Stimulated activated CD4-positive, alpha-beta T cell treated with anti-CD3 and anti-CD28 coated beads, Interleukin-2, amount 100 ng/mL, for 48 hours (primary cell): ENCODE results near the gene GZF1.
A peak's percentile ranks its signal among the peaks of the same experiment; 100 is the strongest.

ENCODE experiments used
- DNase-seq, 2 donors: peaks; one replicate each; pipeline ENCODE4 v3.0.0-alpha.2; 2020

The GZF1 gene

DNA sequence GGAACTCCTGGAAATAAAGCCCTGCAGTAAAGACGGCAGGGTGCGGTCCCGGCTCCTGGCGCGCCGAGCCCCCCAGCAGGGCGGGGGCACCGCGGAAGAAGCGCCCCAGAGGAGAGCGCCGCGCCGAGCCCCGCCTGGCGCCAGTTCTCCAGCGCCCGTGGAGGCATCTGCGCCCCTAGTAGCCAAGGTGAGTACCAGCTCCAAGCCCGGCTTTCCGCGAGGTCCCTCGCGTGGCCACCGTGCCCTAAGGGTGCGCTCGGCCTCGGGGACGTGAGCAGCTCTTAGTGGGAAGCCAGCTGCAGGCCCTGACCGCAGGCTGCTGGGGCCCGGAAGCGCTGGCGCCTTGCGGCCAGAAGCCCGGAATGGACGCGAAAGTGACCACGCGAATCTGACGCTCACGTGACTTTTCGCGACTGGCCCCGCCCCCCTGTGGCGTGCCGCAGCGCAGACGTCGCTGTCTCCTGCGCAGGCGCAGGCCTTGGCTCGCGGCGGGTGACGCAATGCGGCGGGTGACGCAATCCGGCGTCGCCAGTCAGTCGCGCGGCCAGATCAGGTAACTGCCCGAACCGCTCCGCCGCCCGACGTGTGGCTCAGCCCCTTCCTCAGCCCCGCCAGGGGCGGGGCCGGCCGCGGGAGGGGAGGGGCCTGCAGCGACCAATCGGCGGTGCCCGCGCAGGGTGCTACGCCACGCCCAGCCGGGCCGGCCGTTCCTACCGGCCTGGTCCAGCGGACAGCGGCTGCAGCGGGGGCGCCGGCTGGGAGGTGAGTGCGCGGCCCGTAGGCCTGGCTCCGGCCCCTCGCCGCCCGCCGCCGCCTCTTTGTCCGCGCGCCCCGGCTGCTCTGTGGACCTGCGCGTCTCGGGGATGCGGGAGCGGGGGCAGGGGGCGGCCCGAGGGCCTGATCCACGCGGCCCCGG is at the start of gene GZF1:
TSS of gene GZF1 (plus strand) at position 707 of the 916 bp plus-strand sequence. CDS start 2,202 bp downstream, outside the sequence.
- peak; percentile 98 to 99 for DNase-seq

DNA sequence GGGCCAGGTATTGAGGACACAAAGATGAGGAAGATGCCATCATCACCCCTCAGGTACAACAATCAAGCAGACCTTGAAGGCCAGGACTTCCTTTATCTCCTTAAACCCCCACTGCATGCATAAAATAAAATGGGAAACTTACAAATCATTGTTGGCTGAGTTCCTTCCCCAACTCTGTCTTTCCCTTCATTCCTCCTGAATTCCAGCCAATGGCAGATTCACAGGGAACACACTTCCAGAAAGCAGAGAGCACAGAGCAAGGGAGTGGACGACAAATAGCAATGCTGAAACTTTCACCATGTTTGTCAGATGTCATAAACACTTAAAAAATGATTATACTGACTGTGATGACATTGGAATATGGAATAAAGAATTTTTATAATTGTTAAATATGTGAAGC is 48.7 kb upstream of the GZF1 start:
- no peak for DNase-seq

DNA sequence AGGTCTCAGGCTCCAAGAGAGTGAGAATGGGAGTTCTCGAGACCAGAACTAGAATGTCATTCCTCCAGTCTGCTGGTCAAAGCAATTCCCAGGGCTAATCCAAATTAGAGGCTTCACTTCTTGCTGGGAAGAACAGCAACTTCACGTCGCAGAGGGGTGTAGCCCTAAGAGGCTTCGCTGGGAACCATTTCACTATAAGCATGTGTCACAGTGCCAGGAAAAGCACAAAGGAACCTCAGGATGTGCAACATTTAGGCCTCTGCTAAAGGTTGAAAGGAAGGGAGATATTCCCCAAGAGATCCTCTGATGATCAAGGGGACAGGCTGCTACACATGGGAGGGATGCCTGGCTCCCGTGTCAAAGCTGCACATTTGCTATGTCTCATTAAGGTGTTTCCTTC is 47.3 kb upstream of the GZF1 start:
- DNase-seq = no peak

DNA sequence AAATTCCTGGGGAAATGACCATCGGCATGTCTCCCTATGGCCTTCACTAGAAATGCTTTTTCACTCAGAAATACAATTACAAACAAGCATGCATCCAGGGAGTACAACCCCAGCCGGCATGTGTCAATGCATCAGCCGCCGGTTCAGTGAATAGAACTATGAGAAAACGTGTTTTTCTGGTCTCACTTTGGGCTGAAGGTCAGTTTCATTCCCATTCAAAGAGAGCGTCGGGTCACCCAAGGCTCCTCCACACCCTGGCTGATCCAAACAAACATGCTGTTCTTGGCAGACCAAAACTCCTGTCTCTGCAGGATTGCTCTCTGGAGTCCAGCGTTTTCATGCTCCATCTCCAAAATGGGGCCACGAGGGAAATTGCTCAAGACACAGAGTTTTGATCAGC is 46.9 kb upstream of the GZF1 start:
- no peak for DNase-seq

DNA sequence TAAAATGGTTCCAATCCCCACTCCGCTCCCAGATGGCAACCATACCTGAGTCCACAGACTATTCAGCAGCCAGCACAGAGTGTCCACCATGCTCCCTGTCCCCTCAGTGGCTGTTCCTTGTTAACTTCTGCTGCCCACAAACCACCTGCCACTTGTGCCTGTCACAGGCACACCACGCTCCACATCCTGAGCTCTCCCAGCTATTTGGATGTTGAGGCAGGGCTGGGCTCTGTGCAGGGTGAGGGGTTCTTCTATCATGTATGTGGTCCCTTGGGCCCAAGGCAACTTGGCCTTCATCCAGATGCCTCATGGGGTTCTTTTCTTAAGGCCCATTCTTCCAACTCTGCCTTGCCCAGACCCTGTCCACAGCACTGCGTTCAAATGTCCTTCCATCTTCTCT is 45.4 kb upstream of the GZF1 start:
- DNase-seq = no peak

DNA sequence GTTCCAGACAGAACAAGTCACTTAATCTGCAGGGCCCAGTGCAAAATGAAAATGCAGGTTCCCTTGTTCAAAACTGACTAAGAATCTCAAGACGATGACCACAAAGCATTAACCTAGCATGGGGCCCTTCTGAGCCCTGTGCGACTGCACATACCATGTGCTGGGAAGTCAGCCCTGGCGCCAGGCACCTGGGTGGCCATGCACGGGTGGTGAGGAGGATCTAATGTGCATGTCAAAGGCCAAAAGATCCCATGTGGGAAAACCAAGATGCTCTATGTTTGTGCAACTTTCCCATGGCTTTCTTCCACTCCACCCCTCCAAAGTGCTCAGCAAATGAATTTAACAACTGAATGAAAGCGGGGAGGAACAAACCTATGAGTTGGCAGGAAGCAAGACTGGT is 44.9 kb upstream of the GZF1 start:
- no peak for DNase-seq

DNA sequence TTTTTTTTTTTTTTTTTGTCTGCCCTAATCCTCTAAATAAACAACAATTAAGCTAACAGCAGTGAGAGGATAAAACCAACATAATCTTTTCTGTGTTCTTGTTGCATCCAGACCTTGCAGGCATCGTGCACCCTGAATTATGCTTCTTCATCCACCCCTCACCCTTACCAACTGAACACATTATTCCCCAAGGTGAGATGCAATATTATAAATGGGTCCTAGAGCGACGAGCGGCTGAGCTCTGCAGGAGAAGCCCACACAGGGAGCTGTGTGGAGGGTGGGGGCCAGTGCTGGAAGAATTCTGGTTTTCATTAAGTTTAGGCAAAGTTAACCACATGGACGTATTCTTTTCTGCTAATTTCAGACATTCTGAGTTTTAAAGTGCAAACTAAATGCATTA is 43.6 kb upstream of the GZF1 start:
- DNase-seq = no peak

DNA sequence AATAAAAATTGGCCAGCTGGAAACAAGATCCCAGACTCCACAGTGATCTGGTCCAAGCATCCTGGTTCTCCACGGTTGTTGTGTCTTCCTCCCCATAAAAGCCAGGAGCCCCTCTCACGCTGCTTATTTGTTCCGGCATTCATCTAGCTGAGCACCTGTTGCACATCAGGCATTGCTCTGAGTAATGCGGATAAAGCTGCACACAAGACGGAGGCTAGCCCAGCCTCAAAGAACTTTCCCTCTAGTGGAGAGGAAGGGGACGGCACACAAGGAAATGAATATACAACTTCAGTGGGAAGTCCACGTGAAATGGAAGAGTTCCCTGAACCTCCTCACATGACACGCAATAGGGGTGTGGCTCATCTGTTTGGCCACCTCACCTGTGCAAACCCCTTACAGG is 41.7 kb upstream of the GZF1 start:
- no peak for DNase-seq

DNA sequence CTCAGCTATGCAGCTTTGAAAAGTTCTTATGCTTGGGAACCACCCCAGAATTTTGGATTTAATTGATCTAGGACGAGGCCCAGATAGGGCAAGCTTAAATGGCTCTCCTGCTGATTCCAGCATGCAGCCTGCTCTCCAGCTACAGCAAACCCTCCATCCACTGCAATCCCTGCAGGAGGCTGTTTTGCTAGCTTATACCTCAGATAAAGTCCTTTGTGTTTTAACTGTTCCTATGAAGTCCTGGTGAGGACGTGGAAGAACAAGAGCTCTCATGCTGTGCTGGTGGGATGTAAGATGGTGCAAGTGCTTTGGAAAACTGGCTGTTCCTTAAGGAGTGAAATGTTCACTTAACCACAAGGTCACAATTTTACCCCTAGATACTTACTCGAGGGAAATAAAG is 36.9 kb upstream of the GZF1 start:
- no peak for DNase-seq

DNA sequence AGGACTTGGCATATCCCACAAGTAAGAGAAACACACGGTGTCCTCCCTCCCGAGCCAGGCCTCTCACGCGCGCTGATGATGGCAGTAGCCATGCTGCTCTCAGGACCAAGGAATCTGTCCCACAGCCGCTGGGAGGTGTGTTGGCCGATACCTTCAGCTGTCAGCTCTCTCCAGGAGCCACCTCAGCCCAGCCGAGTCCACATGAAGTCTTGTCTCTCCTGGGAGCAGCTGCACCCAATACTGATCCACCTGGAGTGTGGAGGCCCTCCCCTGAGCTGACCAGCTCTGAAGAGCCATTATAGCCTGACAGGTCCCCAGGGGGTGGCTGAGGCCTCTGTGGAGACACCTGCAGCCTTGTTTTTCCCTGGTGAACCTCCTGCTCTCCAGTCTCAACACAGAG is 35.2 kb upstream of the GZF1 start:
- DNase-seq = no peak

DNA sequence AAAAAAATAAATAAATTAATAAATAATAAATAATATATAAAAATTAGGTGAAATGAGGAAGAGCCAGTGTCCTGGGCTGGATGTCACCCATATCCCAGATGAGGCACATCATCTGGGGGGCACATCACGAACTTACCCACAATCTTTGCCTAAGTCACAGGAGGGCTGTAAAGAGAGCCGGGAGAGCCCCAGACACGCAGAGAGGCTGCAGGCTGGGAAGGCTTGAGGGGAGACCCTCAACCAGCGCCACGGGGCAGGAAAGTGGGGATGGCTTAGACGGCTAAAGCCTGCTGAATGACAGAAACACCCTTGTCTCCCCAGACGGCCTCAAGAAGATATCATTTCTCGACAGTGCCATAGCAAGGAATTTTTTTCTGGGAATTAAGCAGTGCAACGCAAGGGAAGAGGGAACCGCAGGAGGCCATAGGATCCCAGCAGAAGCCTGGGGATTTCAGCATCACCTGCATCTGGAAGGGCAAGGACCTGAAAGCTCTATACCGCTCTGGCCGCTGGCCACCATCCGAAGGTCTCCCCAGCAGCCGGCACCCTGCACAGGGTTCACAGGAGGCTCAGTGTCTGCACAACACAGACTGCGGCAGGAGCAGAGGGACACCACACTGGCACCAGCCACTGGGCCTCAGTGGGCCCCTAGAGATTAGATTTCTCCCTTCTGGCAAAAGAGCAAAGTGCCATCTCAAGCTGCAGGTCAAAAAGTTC is 34.2 kb upstream of the GZF1 start:
- DNase-seq = no peak

DNA sequence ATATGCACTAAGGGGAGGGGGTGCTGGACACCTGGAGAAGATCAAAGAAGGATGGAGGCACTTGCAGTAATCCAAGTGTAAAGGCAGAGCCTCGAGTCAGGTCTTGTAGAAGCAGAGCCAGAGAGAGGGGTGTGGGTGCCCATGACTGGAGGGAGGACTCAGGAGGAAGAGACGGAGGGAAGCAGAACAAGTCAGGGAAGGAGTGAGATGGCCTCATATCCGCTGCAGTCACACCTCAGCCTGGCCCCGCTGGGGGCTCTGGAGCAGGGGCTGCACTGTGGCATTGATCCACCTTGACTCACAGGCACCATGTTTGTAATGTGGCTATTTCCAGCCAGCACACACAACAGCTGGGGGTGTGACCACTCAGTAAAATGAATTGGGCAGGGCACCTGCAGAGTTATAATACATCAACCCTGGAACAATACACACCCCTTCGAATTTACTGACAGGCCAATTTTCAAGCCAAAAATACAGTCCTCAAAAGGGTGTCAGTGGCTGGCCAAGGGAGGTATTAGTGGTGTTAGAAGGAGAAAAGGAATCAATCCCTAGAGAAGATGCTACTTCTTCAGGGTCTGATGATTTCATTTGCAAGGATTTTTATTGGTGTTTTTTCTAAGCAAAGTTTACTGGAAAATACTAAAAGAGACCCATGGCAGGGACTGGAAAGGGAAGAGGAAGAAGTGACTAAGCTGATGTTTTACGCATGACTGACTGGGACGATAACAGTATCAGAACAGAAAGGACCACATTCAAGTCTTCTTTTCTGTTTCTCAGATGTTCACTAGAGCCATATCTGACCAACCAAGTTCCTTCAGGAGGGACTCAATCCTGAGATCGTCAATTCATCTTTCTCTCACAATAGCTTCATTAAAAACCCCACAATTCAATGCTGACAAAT is 30.3 kb upstream of the GZF1 start:
- no peak for DNase-seq

DNA sequence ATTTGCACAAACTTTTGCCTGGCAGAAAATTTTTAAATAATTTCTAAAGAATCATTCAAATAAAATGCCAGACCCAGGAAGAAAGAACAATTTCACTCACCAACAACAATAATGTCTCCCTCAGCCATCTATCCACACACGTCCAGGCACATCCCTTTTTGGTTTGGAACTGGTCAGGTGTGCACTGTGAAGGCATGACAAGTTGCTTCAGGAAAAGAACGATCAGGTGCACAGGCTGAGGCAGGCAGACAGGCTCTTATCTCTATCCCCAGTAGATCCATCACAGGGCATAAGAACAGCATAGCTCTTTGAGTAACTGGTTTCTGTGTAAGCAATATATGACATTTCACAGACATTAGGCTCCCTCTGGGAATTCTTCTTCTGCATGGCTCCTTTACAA is 29.5 kb upstream of the GZF1 start:
- no peak for DNase-seq

DNA sequence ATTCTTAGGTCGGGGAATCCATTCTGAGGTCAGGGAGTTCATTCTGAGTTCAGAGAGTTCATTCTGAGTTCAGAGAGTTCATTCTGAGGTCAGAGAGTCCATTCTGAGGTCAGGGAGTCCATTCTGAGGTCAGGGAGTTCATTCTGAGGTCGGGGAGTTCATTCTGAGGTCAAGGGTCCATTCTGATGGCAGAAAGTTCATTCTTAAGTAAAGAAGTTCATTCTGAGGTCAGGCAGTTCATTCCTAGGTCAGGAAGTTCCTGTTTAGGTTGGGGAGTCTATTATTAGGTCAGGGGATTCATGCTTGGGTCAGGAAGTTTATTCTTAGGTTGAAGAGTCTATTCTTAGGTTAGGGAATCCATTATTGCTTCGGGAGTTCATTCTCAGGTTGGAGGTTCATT is 27.9 kb upstream of the GZF1 start:
- DNase-seq = no peak

DNA sequence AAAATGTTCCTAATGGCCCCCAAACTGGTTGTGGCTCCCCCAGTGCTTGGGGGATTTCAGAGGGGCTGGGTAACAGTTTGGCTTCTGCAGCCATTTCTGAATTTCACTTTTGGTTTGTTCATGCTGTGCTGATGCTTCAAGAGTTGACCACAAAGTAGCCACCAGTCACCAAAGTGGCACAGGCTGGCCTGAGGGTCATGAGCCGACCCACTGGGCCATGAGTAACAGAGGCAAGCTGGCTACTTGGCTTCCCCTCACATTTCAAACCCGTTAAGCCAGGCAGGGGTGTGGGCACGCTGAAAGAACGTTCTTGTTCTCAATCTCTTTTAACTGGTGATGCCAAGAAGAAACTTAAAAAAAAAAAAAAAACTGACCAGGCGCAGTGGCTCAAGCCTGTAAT is 26.5 kb upstream of the GZF1 start:
- no peak for DNase-seq

DNA sequence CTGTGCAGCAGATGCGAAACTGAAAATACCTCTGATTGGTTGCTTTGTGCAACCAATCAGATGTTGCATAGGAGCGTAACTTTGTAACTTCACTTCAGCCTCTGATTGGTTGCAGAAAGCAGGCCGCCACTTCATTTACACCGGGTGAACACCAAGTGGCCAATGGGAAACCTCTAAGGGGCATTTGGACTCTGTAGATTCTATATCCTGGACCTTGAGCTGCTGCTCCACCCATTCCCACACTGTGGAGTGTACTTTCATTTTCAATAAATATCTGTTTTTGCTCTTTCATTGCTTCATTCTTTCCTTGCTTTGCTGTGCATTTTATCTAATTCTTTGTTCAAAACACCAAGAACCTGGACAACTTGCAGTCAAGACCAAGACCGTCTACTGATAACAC is 25.5 kb upstream of the GZF1 start:
- no peak for DNase-seq

DNA sequence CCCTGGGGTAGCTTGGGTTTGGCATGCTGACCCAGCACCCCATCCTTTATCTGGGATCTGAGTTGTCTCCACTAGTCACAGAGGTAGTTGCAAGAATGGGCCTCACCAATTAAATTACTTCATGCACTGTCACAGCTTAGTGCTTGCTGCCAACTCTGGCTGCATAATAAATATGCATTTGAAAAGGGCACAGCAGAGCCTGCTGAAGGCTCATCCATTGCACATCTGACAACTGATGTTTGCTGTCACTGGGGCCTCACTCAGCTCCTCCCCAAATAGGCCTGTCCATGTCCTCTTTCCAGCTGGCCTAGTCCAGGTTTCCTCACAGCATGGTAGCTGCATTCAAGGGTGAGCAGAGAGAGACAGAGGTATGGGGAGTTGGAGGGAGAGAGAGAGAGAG is 24.7 kb upstream of the GZF1 start:
- no peak for DNase-seq

DNA sequence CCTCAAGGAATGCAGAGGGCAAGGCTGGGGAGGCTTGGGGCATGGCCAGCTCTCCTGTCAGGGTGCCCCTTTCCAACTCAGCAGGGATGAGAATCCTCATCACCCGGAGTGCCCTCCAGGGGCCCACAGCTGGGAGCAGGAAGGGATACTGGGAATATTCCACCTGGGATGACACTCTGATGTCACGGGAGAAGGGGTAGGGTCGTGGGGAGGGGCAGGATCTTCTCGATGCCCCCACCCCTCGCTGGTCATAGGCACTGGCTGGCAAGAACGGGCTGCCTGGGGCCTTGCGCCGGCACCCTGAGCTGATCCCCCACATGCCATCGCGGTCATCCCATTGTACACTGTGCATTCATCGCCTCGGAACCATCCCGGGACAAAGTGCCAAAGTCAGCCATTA is 22.0 kb upstream of the GZF1 start:
- no peak for DNase-seq

DNA sequence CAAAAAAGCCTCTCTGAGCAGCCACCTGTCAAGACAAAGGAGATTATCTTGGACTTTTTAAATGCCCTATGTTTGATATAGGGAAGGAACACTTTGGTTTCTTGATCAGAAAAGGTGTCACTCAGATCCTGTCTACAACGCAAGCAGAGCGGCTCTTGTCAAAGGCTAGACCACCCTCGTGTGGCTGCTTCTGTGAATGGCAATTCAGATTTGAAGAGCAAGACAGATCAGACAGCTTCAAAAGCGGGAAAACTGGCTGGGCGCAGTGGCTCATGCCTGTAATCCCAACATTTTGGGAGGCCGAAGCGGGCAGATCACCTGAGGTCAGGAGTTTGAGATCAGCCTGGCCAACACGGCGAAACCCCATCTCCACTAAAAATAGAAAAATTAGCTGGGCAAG is 21.5 kb upstream of the GZF1 start:
- DNase-seq = no peak

DNA sequence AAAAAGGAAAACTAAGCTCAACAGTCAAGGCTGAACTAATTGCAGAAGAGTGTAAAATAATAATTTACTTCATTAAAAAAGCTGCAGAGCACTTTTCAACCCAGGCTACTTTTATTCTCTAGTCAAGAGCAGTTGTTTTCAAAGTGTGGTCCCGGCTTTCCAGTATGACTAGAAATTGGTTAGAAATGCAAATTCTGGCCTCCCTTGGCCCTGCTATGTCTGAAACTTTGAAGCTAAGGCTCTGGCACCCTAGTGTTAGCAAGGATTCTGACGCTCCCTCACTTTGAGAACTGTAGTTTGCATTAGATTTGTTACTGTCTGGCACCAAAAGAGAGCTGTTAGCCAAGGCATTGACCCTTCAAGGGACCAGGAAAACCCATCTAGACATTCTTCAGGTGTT is 20.9 kb upstream of the GZF1 start:
- no peak for DNase-seq

DNA sequence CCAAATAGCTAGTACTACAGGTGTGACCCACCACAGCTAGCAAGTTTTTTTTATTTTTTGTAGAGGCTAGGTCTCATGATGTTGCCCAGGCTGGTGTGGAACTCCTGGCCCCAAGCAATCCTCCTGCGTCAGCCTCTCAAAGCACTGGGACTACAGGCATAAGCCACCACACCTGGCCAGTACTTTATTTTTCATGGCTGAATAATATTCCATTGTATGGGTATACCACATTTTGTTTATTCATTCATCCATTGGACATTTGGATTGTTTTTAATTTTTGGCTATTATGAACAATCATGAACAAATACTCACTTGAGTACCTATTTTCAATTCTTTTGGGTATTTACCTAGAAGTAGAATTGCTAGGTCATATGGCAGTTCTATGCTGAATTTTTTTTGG is 18.4 kb upstream of the GZF1 start:
- DNase-seq = no peak

DNA sequence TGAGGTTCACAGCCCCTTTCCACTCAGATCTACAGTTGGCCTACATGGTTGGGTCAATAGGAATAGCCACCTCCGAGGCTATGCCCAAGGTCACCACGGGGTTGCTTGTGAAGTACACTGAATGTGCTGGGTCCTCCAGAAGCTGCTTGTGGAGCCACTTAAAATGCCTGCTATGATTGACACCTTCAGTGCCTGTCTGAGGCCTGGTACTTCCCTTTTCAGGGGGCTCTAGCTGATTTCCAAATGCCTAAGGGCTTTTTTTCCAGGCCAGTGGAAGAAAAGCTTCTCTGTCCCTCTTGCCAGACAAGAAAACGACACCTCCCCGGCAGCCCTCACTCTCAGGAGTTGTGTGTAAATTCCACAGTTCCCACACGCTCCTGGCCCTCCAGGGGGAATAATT is 17.6 kb upstream of the GZF1 start:
- no peak for DNase-seq

DNA sequence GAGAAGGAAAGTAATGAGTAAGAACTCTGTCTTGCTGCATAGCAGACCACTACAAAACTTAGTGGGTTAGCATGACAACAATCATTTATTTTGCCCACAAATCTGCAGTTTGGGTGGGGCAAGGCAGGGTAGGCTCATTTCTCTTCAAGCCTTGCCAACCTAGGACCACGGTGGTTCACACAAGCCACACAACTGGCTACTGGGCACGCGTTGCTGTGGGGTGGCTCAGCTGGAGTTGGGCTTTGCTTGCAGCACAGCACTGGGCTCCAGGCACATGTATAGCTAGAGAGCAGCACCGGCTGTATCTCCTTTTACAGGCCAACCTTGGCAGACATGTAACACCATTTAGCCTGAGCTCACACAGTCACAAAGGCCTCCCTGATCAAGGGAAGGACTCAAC is 16.0 kb upstream of the GZF1 start:
- DNase-seq = no peak
